Lower lobe of right lung (tissue), 2 donors: ENCODE measurements around the gene CFHR2. TPM values are rescaled to one million over a fixed set of nuclear protein-coding genes. Genes with fewer than 3 reads are reported as not detected.
"Not testable (repeated sequence)": the region's sequence is repeated elsewhere in the genome, so short reads cannot be mapped to it uniquely, and the experiment has no call there.

Experiments
- ATAC-seq, 2 donors: fragments of 200-7000 bp; cut with Tn5 transposase; one replicate each; pipeline ENCODE4 v1.9.1; 2020 to 2022; ENCODE audit warnings: mild to moderate bottlenecking in 2 of 2, moderate library complexity in 2 of 2
- DNase-seq: peaks from one replicate; pipeline ENCODE4 v3.0.0-alpha.2; 2020
- H3K27ac ChIP-seq: fragments of 200-600 bp; one replicate; pipeline ENCODE4 v1.8.0; 2022
- H3K27me3 ChIP-seq: fragments of 200-600 bp; one replicate; pipeline ENCODE4 v1.8.0; 2022; ENCODE audit warnings: low read depth
- H3K36me3 ChIP-seq: fragments of 200-600 bp; one replicate; pipeline ENCODE4 v1.8.0; 2022; ENCODE audit warnings: mild to moderate bottlenecking
- H3K4me1 ChIP-seq: fragments of 200-600 bp; one replicate; pipeline ENCODE4 v1.8.0; 2022
- H3K4me3 ChIP-seq: fragments of 200-600 bp; one replicate; pipeline ENCODE4 v1.8.0; 2022; ENCODE audit warnings: mild to moderate bottlenecking
- H3K9me3 ChIP-seq: fragments of 200-600 bp; one replicate; pipeline ENCODE4 v1.8.0; 2022
- CTCF ChIP-seq: fragments of 200-600 bp; IDR thresholded peaks from one replicate; pipeline ENCODE4 v1.8.0; 2022; ENCODE audit warnings: antibody characterized with exemption, mild to moderate bottlenecking
- intact Hi-C: fragments of 100-400 bp; cut with DNase I; formaldehyde crosslinking; loops from one replicate; pipeline ENCODE4 v1.11.0; 2022
- total RNA-seq: library from RNA; stranded (reverse); fragmentation: NEBNext Ultra II Directional; extraction: Animal tissue kit (Norgen Biotek cat#: 25700); gene quantifications from one replicate; pipeline ENCODE4 v1.2.1, GENCODE V29; 2021
- donor health status: DM: no; HTN: yes; CAD: no; lungs with severe emphysema.

CFHR2 gene
- total RNA-seq, 1 donor from 2014 or later = not detected

- Histone ChIP-seq H3K27ac (no peak overlapping the region), H3K36me3 (no peaks in the 10 kb centered on the region), H3K4me1 (no peaks in the 10 kb centered on the region), H3K4me3 (no peak overlapping the region), H3K27me3 (no peaks in the 10 kb centered on the region), H3K9me3 (no peaks in the 10 kb centered on the region)
- DNase-seq (no peak), ATAC-seq (no peak)
- intact Hi-C loops = no loop called here
- TF ChIP-seq CTCF = no peak
Measured at GRCh38 chr1:196970182-196970581, 26.6 kb downstream of the CFHR2 start.

GRCh38 chr1:196976278-196976677 is 32.7 kb downstream of the CFHR2 start:
- ATAC-seq (no peak), DNase-seq (no peak)
- H3K27ac ChIP-seq = no peak overlapping the region
- H3K4me3 ChIP-seq = no peak overlapping the region
- H3K4me1 ChIP-seq = no peaks in the 10 kb centered on the region
- H3K27me3 ChIP-seq = no peaks in the 10 kb centered on the region
- no peak for TF ChIP-seq CTCF
- no peaks in the 10 kb centered on the region for H3K36me3 ChIP-seq
- intact Hi-C loops = no loop called here
- no peaks in the 10 kb centered on the region for H3K9me3 ChIP-seq

- no peak for DNase-seq
- intact Hi-C loops = no loop called here
- Histone ChIP-seq H3K27ac (no peak within 1 kb of the TSS), H3K9me3 (no peaks in the 10 kb centered on the region), H3K4me1 (no peaks in the 10 kb centered on the region), H3K4me3 (no peak within 1 kb of the TSS), H3K36me3 (no peaks in the 10 kb centered on the region), H3K27me3 (no peaks in the 10 kb centered on the region)
- TF ChIP-seq CTCF = no peak
- no peak for ATAC-seq
Measured at GRCh38 chr1:196977278-196977677, 33.7 kb downstream of the CFHR2 start, which contains the start of gene CFHR5. Gene CFHR5, plus strand, starts transcription at chr1:196977556. Its CDS starts 109 bp downstream, at chr1:196977665.

- DNase-seq (no peak), ATAC-seq (no peak)
- TF ChIP-seq CTCF = no peak
- intact Hi-C loops = no loop called here
- no peak overlapping the region for H3K4me3 ChIP-seq
- H3K36me3 ChIP-seq = no peaks in the 10 kb centered on the region
- no peaks in the 10 kb centered on the region for H3K9me3 ChIP-seq
- no peaks in the 10 kb centered on the region for H3K4me1 ChIP-seq
- H3K27ac ChIP-seq = no peak overlapping the region
- no peaks in the 10 kb centered on the region for H3K27me3 ChIP-seq
Measured at GRCh38 chr1:196980859-196981258, 37.3 kb downstream of the CFHR2 start.

GRCh38 chr1:196982247-196982646 is 38.7 kb downstream of the CFHR2 start:
- H3K4me3 ChIP-seq, H3K9me3 ChIP-seq, H3K4me1 ChIP-seq, intact Hi-C loops, DNase-seq, H3K27me3 ChIP-seq, ATAC-seq, H3K36me3 ChIP-seq, H3K27ac ChIP-seq: not testable (repeated sequence)

- H3K27me3 ChIP-seq, intact Hi-C loops, H3K9me3 ChIP-seq, H3K27ac ChIP-seq, H3K36me3 ChIP-seq, H3K4me3 ChIP-seq, H3K4me1 ChIP-seq: not testable (repeated sequence)
- peak in 1 of 2 donors; percentile 52 for ATAC-seq
- peak; percentile 71 for DNase-seq
Measured at GRCh38 chr1:196991919-196992651, 48.5 kb downstream of the CFHR2 start.
